GM23248 (cell line): Measurements from ENCODE around the gene SS18L1. TPM values are rescaled to one million over a fixed set of nuclear protein-coding genes. Genes with fewer than 3 reads are reported as not detected.
A peak's percentile ranks its signal among the peaks of the same experiment; 100 is the strongest.
"Not testable (repeated sequence)": the region's sequence is repeated elsewhere in the genome, so short reads cannot be mapped to it uniquely, and the experiment has no call there.

Experiments
- DNase-seq: peaks from one replicate; pipeline ENCODE4 v3.0.0-alpha.2; 2015
- H2AFZ ChIP-seq: fragments of 200-600 bp; sonication (generic); 2 replicates; pipeline ENCODE4 v1.6.1; 2016; ENCODE audit warnings: antibody characterized with exemption
- H3F3A ChIP-seq: fragments of 200-600 bp; sonication (generic); 2 replicates; pipeline ENCODE4 v1.6.1; 2016; ENCODE audit warnings: mild to moderate bottlenecking, antibody characterized with exemption, mixed run types; ENCODE audit not compliant: insufficient read depth
- H3K27ac ChIP-seq: fragments of 200-600 bp; sonication (generic); 2 replicates; pipeline ENCODE4 v1.5.1; 2016; ENCODE audit warnings: mild to moderate bottlenecking
- H3K27me3 ChIP-seq: fragments of 200-600 bp; sonication (generic); replicated peaks from 2 replicates; pipeline ENCODE4 v1.6.1; 2016; ENCODE audit warnings: mild to moderate bottlenecking; ENCODE audit not compliant: insufficient read depth
- H3K36me3 ChIP-seq: fragments of 200-600 bp; sonication (generic); 2 replicates; pipeline ENCODE4 v1.6.1; 2016; ENCODE audit warnings: low read depth, mild to moderate bottlenecking
- H3K4me1 ChIP-seq: fragments of 200-600 bp; sonication (generic); 2 replicates; pipeline ENCODE4 v1.6.1; 2016; ENCODE audit warnings: mild to moderate bottlenecking; ENCODE audit not compliant: insufficient read depth
- H3K4me2 ChIP-seq: fragments of 200-600 bp; sonication (generic); one replicate; pipeline ENCODE4 v1.6.1; 2016; ENCODE audit warnings: mild to moderate bottlenecking; ENCODE audit not compliant: unreplicated experiment
- H3K4me3 ChIP-seq: fragments of 200-600 bp; sonication (generic); 2 replicates; pipeline ENCODE4 v1.5.1; 2016; ENCODE audit warnings: mild to moderate bottlenecking
- H3K79me2 ChIP-seq: fragments of 200-600 bp; sonication (generic); 2 replicates; pipeline ENCODE4 v1.6.1; 2016; ENCODE audit warnings: mild to moderate bottlenecking; ENCODE audit not compliant: insufficient read depth
- H3K9ac ChIP-seq: fragments of 200-600 bp; sonication (generic); 2 replicates; pipeline ENCODE4 v1.6.1; 2016; ENCODE audit warnings: mild to moderate bottlenecking
- H3K9me2 ChIP-seq: fragments of 200-600 bp; sonication (generic); 2 replicates; pipeline ENCODE4 v1.6.1; 2016; ENCODE audit warnings: mixed run types, mild to moderate bottlenecking, moderate library complexity; ENCODE audit not compliant: insufficient read depth
- H3K9me3 ChIP-seq: fragments of 200-600 bp; sonication (generic); one replicate; pipeline ENCODE4 v1.6.1; 2017; ENCODE audit warnings: low read depth
- H4K20me1 ChIP-seq: fragments of 200-600 bp; sonication (generic); 2 replicates; pipeline ENCODE4 v1.6.0; 2016; ENCODE audit not compliant: insufficient read depth
- EZH2 ChIP-seq: fragments of 200-600 bp; sonication (generic); IDR thresholded peaks from 2 replicates; pipeline ENCODE4 v1.6.1; 2018; ENCODE audit warnings: antibody characterized with exemption, mild to moderate bottlenecking; ENCODE audit not compliant: insufficient read depth, poor library complexity, severe bottlenecking
- EZH2phosphoT487 ChIP-seq: fragments of 200-600 bp; sonication (generic); IDR thresholded peaks from 2 replicates; pipeline ENCODE4 v1.6.1; 2018; ENCODE audit warnings: antibody characterized with exemption, moderate library complexity, mild to moderate bottlenecking, low read depth; ENCODE audit not compliant: insufficient read depth
- WGBS, 2 experiments: methylation state at CpG; one replicate each; pipeline ENCODE4 v1.1.6; 2015 to 2017; ENCODE audit warnings: low lambda C conversion rate in 2 of 2, low coverage in 1 of 2; ENCODE audit errors: missing lambda C conversion rate in 2 of 2; 5-methylcytosine and 5-hydroxymethylcytosine counted together
- in situ Hi-C: fragments of 300-500 bp; cut with MboI; formaldehyde crosslinking; loops from 2 replicates; pipeline ENCODE4 v1.15.0; 2020
- polyA plus RNA-seq: library from polyadenylated mRNA; unstranded; fragments of >200 nt; fragmentation: Nextera tagmentation; extraction: Ambion mirVana; gene quantifications from 2 replicates; pipeline ENCODE4 v1.2.1, GENCODE V29; 2016
- total RNA-seq: library from RNA; depleted of rRNA; stranded (reverse); fragments of >200 nt; shearing (Covaris generic); gene quantifications from 2 replicates; pipeline ENCODE4 v1.2.3, GENCODE V29; 2014

SS18L1 gene
- total and polyA plus RNA-seq, 2 experiments from 2014 or later = 2.3 to 8.8 TPM

DNA sequence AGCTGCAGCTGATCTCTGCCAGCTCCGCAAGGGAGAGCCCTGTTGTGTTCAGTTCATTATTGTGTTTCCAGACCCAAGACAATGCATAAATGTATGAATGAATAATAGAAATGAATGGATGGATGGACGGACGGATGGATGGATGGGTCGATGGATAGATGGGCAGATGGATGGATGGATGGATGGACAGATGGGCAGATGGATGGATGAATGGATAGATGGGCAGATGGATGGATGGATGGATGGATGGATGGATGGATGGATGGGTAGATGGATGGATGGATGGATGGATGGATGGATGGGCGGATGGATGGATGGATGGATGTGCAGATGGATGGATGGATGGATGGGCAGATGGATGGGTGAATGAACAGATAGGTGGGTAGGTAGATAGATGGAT lies 38.0 kb upstream of the SS18L1 start:
- Histone ChIP-seq H3K9me3 (no peaks in the 10 kb centered on the region), H3K9ac (no peak overlapping the region), H3F3A (no peaks in the 10 kb centered on the region), H2AFZ (no peak overlapping the region), H3K27ac (no peak overlapping the region), H3K4me1 (no peaks in the 10 kb centered on the region), H3K79me2 (no peaks in the 10 kb centered on the region), H3K9me2 (no peaks in the 10 kb centered on the region), H3K27me3 (no peaks in the 10 kb centered on the region), H3K36me3 (no peaks in the 10 kb centered on the region), H3K4me3 (no peak overlapping the region), H4K20me1 (no peaks in the 10 kb centered on the region), H3K4me2 (no peak overlapping the region)
- TF ChIP-seq EZH2 (no peak), EZH2phosphoT487 (no peak)
- DNase-seq = no peak
- 55 to 57% methylated on average over 4 to 5 of the region's 5 CpGs for WGBS, 2 experiments
- in situ Hi-C loops = no loop called here

DNA sequence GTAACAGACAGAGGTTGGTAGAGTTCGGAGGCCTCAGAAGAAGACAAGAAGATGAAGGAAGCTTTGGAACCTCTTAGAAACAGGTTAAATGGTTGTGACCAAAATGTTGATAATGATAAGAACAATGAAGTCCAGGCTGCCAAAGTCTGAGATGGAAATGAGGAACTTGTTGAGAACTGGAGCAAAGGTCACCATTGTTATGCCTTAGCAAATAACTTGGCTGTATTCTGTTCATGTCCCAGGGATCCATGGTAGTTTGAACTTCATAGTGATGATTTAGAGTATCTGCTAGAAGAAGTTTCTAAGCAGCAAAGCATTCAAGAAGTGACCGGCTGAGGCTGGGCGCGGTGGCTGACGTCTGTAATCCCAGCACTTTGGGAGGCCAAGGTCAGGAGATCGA lies 32.4 kb upstream of the SS18L1 start:
- Histone ChIP-seq H3K4me2 (no peak overlapping the region), H3K4me3 (no peak overlapping the region), H2AFZ (no peak overlapping the region), H4K20me1 (no peaks in the 10 kb centered on the region), H3K36me3 (no peaks in the 10 kb centered on the region), H3K9me2 (no peaks in the 10 kb centered on the region), H3K27ac (no peak overlapping the region), H3K9me3 (no peaks in the 10 kb centered on the region), H3K9ac (no peak overlapping the region), H3K4me1 (no peaks in the 10 kb centered on the region), H3F3A (no peaks in the 10 kb centered on the region), H3K27me3 (no peaks in the 10 kb centered on the region), H3K79me2 (no peaks in the 10 kb centered on the region)
- TF ChIP-seq EZH2phosphoT487 = no peak
- TF ChIP-seq EZH2 = no peak
- in situ Hi-C loops = no loop called here
- WGBS, 2 experiments = 78 to 80% methylated on average over 6 of the region's 6 CpGs
- DNase-seq = no peak

- Histone ChIP-seq H3K4me1 (no peaks in the 10 kb centered on the region), H3K4me3 (no peak overlapping the region), H3K9me3 (no peaks in the 10 kb centered on the region), H2AFZ (no peak overlapping the region), H3K27me3 (peaks cover 10% of the 10 kb centered on the region), H3K79me2 (no peaks in the 10 kb centered on the region), H3K27ac (no peak overlapping the region), H3K4me2 (no peak overlapping the region), H3F3A (no peaks in the 10 kb centered on the region), H3K9me2 (no peaks in the 10 kb centered on the region), H4K20me1 (no peaks in the 10 kb centered on the region), H3K9ac (no peak overlapping the region), H3K36me3 (no peaks in the 10 kb centered on the region)
- 53% methylated on average over 6 of the region's 6 CpGs for WGBS, 2 experiments
- in situ Hi-C loops = no loop called here
- TF ChIP-seq EZH2 = no peak
- no peak for TF ChIP-seq EZH2phosphoT487
- DNase-seq = no peak
Measured at GRCh38 chr20:62112368-62112767, 31.2 kb upstream of the SS18L1 start.

- DNase-seq = no peak
- H4K20me1 ChIP-seq = no peaks in the 10 kb centered on the region
- no peaks in the 10 kb centered on the region for H3K36me3 ChIP-seq
- in situ Hi-C loops = no loop called here
- H2AFZ ChIP-seq = no peak overlapping the region
- H3K27me3 ChIP-seq = peaks cover 20% of the 10 kb centered on the region
- H3K9me2 ChIP-seq = no peaks in the 10 kb centered on the region
- TF ChIP-seq EZH2phosphoT487 = no peak
- no peak for TF ChIP-seq EZH2
- H3K9me3 ChIP-seq = no peaks in the 10 kb centered on the region
- no peak overlapping the region for H3K4me3 ChIP-seq
- no peak overlapping the region for H3K27ac ChIP-seq
- H3F3A ChIP-seq = no peaks in the 10 kb centered on the region
- H3K79me2 ChIP-seq = no peaks in the 10 kb centered on the region
- WGBS, 2 experiments = 27 to 34% methylated on average over 8 of the region's 8 CpGs
- H3K9ac ChIP-seq = no peak overlapping the region
- H3K4me1 ChIP-seq = no peaks in the 10 kb centered on the region
- no peak overlapping the region for H3K4me2 ChIP-seq
Measured at GRCh38 chr20:62114894-62115293, 28.7 kb upstream of the SS18L1 start.

GRCh38 chr20:62115800-62116407 lies 27.7 kb upstream of the SS18L1 start:
- H3K9me3 ChIP-seq, H3F3A ChIP-seq, H3K36me3 ChIP-seq, H3K79me2 ChIP-seq, H3K4me3 ChIP-seq, H3K4me1 ChIP-seq, H3K4me2 ChIP-seq, H3K9me2 ChIP-seq, H4K20me1 ChIP-seq, in situ Hi-C loops, H3K9ac ChIP-seq, H3K27ac ChIP-seq, H2AFZ ChIP-seq: not testable (repeated sequence)
- H3K27me3 ChIP-seq = peaks cover 20% of the 10 kb centered on the region
- DNase-seq = peak; percentile 15
- WGBS, 2 experiments = 46 to 69% methylated on average over 4 to 7 of the region's 7 CpGs
